GM23338 (cell line): ENCODE results near the gene R3HDML. TPM values are rescaled to one million over a fixed set of nuclear protein-coding genes. Genes with fewer than 3 reads are reported as not detected.

ENCODE experiments used
- ATAC-seq: fragments of 200-7000 bp; cut with Tn5 transposase; 3 replicates; pipeline ENCODE4 v1.9.1; 2020
- DNase-seq: peaks from one replicate; pipeline ENCODE4 v3.0.0-alpha.2; 2015; ENCODE audit warnings: low spot score
- H2AFZ ChIP-seq: fragments of 200-600 bp; sonication (generic); 2 replicates; pipeline ENCODE4 v1.8.0; 2016; ENCODE audit warnings: antibody characterized with exemption, mild to moderate bottlenecking, moderate library complexity
- H3F3A ChIP-seq: fragments of 200-600 bp; sonication (generic); replicated peaks from 2 replicates; pipeline ENCODE4 v1.8.0; 2017; ENCODE audit warnings: antibody characterized with exemption, mixed run types, low read depth
- H3K27ac ChIP-seq: fragments of 200-600 bp; sonication (generic); 2 replicates; pipeline ENCODE4 v1.6.1; 2016; ENCODE audit warnings: low read depth
- H3K27me3 ChIP-seq: fragments of 200-600 bp; sonication (generic); 2 replicates; pipeline ENCODE4 v1.8.0; 2016; ENCODE audit warnings: mild to moderate bottlenecking, mixed run types, moderate library complexity; ENCODE audit not compliant: insufficient read depth
- H3K36me3 ChIP-seq: fragments of 200-600 bp; sonication (generic); 2 replicates; pipeline ENCODE4 v1.8.0; 2016; ENCODE audit warnings: mild to moderate bottlenecking; ENCODE audit not compliant: insufficient read depth
- H3K4me1 ChIP-seq: fragments of 200-600 bp; sonication (generic); 2 replicates; pipeline ENCODE4 v1.8.0; 2016; ENCODE audit warnings: mild to moderate bottlenecking, moderate library complexity; ENCODE audit not compliant: insufficient read depth
- H3K4me2 ChIP-seq: fragments of 200-600 bp; sonication (generic); 2 replicates; pipeline ENCODE4 v1.7.1; 2017; ENCODE audit warnings: mixed run types
- H3K4me3 ChIP-seq: fragments of 200-600 bp; sonication (generic); 2 replicates; pipeline ENCODE4 v1.6.1; 2016; ENCODE audit warnings: mixed run types
- H3K79me2 ChIP-seq: fragments of 200-600 bp; sonication (generic); replicated peaks from 2 replicates; pipeline ENCODE4 v1.8.0; 2017; ENCODE audit warnings: mild to moderate bottlenecking; ENCODE audit not compliant: insufficient read depth
- H3K9me2 ChIP-seq: fragments of 200-600 bp; sonication (generic); 2 replicates; pipeline ENCODE4 v1.8.0; 2017; ENCODE audit not compliant: insufficient read depth
- H4K20me1 ChIP-seq: fragments of 200-600 bp; sonication (generic); replicated peaks from 2 replicates; pipeline ENCODE4 v1.8.0; 2017; ENCODE audit warnings: mild to moderate bottlenecking; ENCODE audit not compliant: insufficient read depth
- H3K27ac Mint-ChIP-seq: 2 replicates; pipeline ENCODE4 v1.8.0; 2020; ENCODE audit warnings: inconsistent platforms, mild to moderate bottlenecking, moderate library complexity, mixed read lengths
- H3K27me3 Mint-ChIP-seq: 3 replicates; pipeline ENCODE4 v1.8.0; 2022; ENCODE audit warnings: low read depth, mild to moderate bottlenecking, moderate library complexity, mixed read lengths, inconsistent platforms; ENCODE audit not compliant: insufficient read depth, poor library complexity
- H3K36me3 Mint-ChIP-seq: 3 replicates; pipeline ENCODE4 v1.8.0; 2021; ENCODE audit warnings: low read depth, mild to moderate bottlenecking, inconsistent platforms, moderate library complexity, mixed read lengths
- H3K4me1 Mint-ChIP-seq: 3 replicates; pipeline ENCODE4 v1.8.0; 2020; ENCODE audit warnings: mild to moderate bottlenecking, inconsistent platforms, mixed read lengths
- H3K4me3 Mint-ChIP-seq: 3 replicates; pipeline ENCODE4 v1.8.0; 2021; ENCODE audit warnings: moderate library complexity, mild to moderate bottlenecking, inconsistent platforms, mixed read lengths
- H3K9me3 Mint-ChIP-seq: 3 replicates; pipeline ENCODE4 v1.8.0; 2020; ENCODE audit warnings: moderate library complexity, mild to moderate bottlenecking, inconsistent platforms, mixed read lengths
- CTCF ChIP-seq, 2 experiments: fragments of 200-600 bp in 1 of 2; sonication (generic) in 1 of 2; conservative IDR thresholded peaks; 2 replicates each; pipeline versions ENCODE4 v1.5.1 to v1.6.1; 2016 to 2017; ENCODE audit warnings: antibody characterized with exemption in 2 of 2, low read depth in 2 of 2, mild to moderate bottlenecking in 2 of 2, moderate library complexity in 1 of 2
- EZH2phosphoT487 ChIP-seq: fragments of 200-600 bp; sonication (generic); IDR thresholded peaks from one replicate; pipeline ENCODE4 v1.8.1; 2018; ENCODE audit warnings: antibody characterized with exemption; ENCODE audit not compliant: unreplicated experiment
- JUNB ChIP-seq: IDR thresholded peaks from one replicate; pipeline ENCODE4 v1.6.1; 2016; ENCODE audit warnings: antibody characterized with exemption; ENCODE audit not compliant: unreplicated experiment
- STAT1 ChIP-seq: IDR thresholded peaks from one replicate; pipeline ENCODE4 v1.6.1; 2016; ENCODE audit warnings: antibody characterized with exemption; ENCODE audit not compliant: unreplicated experiment
- ZNF114 ChIP-seq: fragments of 250-450 bp; sonication (Bioruptor Pico); IDR thresholded peaks from 2 replicates; pipeline ENCODE4 v1.5.0; 2020; ENCODE audit warnings: mild to moderate bottlenecking, moderate library complexity
- polyA plus RNA-seq: library from polyadenylated mRNA; unstranded; fragments of >200 nt; fragmentation: Nextera tagmentation; extraction: Ambion mirVana; gene quantifications from 2 replicates; pipeline ENCODE4 v1.2.1, GENCODE V29; 2016
- total RNA-seq: library from RNA; depleted of rRNA; stranded (reverse); fragments of >200 nt; shearing (Covaris generic); gene quantifications from 2 replicates; pipeline ENCODE4 v1.2.3, GENCODE V29; 2014
- TF ChIP-seq, protein P1 (sequence below): IDR thresholded peaks from 2 replicates; pipeline ENCODE4 v1.6.1; 2016; ENCODE audit warnings: antibody characterized with exemption
- TF ChIP-seq, protein P2 (sequence below): fragments of 250-450 bp; sonication (Bioruptor Pico); IDR thresholded peaks from 2 replicates; pipeline ENCODE4 v1.5.0; 2020; ENCODE audit warnings: mild to moderate bottlenecking, moderate library complexity

The R3HDML gene
- total and polyA plus RNA-seq, 2 experiments from 2014 or later: not detected

DNA sequence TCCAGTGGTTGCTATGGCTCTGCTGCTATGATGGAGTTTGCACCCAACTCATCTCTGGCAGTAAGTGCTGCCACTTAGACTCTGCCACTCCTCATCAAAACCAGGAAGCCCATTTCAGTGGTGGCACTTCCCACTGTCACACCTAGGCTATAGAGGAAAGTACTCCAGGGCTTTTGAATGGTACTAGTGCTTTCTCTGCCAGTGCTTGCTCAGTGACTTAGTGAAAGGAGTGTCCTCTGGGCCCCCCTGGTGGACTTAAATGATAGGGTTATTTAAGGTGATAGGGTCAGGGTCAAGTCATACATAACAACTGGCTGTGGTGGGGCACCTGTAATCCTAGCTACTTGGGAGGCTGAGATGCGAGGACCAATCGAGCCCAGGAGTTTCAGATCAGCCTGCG is 48.6 kb upstream of the R3HDML start:
- Histone ChIP-seq H2AFZ (no peak overlapping the region), H3K27ac (no peak overlapping the region), H3K4me1 (no peaks in the 10 kb centered on the region), H3K4me3 (no peak overlapping the region), H3K4me2 (no peak overlapping the region), H3K9me2 (no peaks in the 10 kb centered on the region), H4K20me1 (no peaks in the 10 kb centered on the region; the same call in 1 of the 2 replicates), H3K36me3 (no peaks in the 10 kb centered on the region), H3K27me3 (no peaks in the 10 kb centered on the region), H3F3A (no peaks in the 10 kb centered on the region), H3K79me2 (no peaks in the 10 kb centered on the region)
- Mint-ChIP-seq H3K4me3 (no peak overlapping the region), H3K4me1 (no peaks in the 10 kb centered on the region), H3K27ac (no peak overlapping the region), H3K27me3 (peaks cover 3% of the 10 kb centered on the region), H3K9me3 (peaks cover 3% of the 10 kb centered on the region; the same call in 2 of the 3 replicates), H3K36me3 (peaks cover 3% of the 10 kb centered on the region; the same call in 1 of the 3 replicates)
- ATAC-seq: peak; percentile 39; the same call in 1 of the 3 replicates
- DNase-seq: peak; percentile 49
- TF ChIP-seq EZH2phosphoT487 (no peak), CTCF (conservative IDR thresholded peaks at IDR 0.05; ENCODE audit: low read depth in 2 of 2) (peak; percentile 19 to 21; a peak in 1 of 4 replicates)

DNA sequence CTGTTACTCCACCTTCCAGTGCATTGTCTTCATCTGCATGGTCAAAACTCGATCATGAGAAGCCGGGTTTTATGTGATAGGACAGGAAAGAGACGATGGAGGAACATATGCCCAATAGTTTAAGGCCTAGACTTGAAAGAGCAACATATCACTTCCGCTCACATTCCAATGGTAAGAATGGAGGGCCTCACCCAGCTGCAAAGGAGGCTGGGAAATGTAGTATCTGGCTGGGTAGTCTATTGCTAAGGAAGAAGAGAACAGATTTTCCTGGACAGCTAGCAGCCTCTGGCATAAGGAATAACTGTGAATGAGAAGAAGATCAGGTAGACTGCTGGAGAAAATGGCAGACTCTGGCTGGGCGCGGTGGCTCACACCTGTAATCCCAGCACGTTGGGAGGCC is 45.1 kb upstream of the R3HDML start:
- DNase-seq (peak; percentile 22), ATAC-seq (no peak)
- H3K9me2 ChIP-seq: no peaks in the 10 kb centered on the region
- H3K4me1 Mint-ChIP-seq: peaks cover 3% of the 10 kb centered on the region
- no peaks in the 10 kb centered on the region for H3F3A ChIP-seq
- H3K4me1 ChIP-seq: no peaks in the 10 kb centered on the region
- H3K4me2 ChIP-seq: no peak overlapping the region
- H3K36me3 ChIP-seq: no peaks in the 10 kb centered on the region
- peaks cover 3% of the 10 kb centered on the region; the same call in 1 of the 3 replicates for H3K36me3 Mint-ChIP-seq
- no peak overlapping the region for H2AFZ ChIP-seq
- H3K27ac ChIP-seq: no peak overlapping the region
- H3K27me3 Mint-ChIP-seq: peaks cover 5% of the 10 kb centered on the region
- H3K27ac Mint-ChIP-seq: no peak overlapping the region
- no peak overlapping the region for H3K4me3 ChIP-seq
- H3K9me3 Mint-ChIP-seq: peaks cover 3% of the 10 kb centered on the region; the same call in 2 of the 3 replicates
- H3K79me2 ChIP-seq: no peaks in the 10 kb centered on the region
- H4K20me1 ChIP-seq: no peaks in the 10 kb centered on the region
- no peak overlapping the region for H3K4me3 Mint-ChIP-seq
- no peaks in the 10 kb centered on the region for H3K27me3 ChIP-seq
- no peak for TF ChIP-seq EZH2phosphoT487
- no peak for TF ChIP-seq CTCF (conservative IDR thresholded peaks at IDR 0.05; ENCODE audit: low read depth in 2 of 2)
- TF ChIP-seq STAT1: no peak
- no peak for TF ChIP-seq ZNF114
- TF ChIP-seq, protein P1, sequence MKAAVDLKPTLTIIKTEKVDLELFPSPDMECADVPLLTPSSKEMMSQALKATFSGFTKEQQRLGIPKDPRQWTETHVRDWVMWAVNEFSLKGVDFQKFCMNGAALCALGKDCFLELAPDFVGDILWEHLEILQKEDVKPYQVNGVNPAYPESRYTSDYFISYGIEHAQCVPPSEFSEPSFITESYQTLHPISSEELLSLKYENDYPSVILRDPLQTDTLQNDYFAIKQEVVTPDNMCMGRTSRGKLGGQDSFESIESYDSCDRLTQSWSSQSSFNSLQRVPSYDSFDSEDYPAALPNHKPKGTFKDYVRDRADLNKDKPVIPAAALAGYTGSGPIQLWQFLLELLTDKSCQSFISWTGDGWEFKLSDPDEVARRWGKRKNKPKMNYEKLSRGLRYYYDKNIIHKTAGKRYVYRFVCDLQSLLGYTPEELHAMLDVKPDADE: no peak
- TF ChIP-seq, protein P2, sequence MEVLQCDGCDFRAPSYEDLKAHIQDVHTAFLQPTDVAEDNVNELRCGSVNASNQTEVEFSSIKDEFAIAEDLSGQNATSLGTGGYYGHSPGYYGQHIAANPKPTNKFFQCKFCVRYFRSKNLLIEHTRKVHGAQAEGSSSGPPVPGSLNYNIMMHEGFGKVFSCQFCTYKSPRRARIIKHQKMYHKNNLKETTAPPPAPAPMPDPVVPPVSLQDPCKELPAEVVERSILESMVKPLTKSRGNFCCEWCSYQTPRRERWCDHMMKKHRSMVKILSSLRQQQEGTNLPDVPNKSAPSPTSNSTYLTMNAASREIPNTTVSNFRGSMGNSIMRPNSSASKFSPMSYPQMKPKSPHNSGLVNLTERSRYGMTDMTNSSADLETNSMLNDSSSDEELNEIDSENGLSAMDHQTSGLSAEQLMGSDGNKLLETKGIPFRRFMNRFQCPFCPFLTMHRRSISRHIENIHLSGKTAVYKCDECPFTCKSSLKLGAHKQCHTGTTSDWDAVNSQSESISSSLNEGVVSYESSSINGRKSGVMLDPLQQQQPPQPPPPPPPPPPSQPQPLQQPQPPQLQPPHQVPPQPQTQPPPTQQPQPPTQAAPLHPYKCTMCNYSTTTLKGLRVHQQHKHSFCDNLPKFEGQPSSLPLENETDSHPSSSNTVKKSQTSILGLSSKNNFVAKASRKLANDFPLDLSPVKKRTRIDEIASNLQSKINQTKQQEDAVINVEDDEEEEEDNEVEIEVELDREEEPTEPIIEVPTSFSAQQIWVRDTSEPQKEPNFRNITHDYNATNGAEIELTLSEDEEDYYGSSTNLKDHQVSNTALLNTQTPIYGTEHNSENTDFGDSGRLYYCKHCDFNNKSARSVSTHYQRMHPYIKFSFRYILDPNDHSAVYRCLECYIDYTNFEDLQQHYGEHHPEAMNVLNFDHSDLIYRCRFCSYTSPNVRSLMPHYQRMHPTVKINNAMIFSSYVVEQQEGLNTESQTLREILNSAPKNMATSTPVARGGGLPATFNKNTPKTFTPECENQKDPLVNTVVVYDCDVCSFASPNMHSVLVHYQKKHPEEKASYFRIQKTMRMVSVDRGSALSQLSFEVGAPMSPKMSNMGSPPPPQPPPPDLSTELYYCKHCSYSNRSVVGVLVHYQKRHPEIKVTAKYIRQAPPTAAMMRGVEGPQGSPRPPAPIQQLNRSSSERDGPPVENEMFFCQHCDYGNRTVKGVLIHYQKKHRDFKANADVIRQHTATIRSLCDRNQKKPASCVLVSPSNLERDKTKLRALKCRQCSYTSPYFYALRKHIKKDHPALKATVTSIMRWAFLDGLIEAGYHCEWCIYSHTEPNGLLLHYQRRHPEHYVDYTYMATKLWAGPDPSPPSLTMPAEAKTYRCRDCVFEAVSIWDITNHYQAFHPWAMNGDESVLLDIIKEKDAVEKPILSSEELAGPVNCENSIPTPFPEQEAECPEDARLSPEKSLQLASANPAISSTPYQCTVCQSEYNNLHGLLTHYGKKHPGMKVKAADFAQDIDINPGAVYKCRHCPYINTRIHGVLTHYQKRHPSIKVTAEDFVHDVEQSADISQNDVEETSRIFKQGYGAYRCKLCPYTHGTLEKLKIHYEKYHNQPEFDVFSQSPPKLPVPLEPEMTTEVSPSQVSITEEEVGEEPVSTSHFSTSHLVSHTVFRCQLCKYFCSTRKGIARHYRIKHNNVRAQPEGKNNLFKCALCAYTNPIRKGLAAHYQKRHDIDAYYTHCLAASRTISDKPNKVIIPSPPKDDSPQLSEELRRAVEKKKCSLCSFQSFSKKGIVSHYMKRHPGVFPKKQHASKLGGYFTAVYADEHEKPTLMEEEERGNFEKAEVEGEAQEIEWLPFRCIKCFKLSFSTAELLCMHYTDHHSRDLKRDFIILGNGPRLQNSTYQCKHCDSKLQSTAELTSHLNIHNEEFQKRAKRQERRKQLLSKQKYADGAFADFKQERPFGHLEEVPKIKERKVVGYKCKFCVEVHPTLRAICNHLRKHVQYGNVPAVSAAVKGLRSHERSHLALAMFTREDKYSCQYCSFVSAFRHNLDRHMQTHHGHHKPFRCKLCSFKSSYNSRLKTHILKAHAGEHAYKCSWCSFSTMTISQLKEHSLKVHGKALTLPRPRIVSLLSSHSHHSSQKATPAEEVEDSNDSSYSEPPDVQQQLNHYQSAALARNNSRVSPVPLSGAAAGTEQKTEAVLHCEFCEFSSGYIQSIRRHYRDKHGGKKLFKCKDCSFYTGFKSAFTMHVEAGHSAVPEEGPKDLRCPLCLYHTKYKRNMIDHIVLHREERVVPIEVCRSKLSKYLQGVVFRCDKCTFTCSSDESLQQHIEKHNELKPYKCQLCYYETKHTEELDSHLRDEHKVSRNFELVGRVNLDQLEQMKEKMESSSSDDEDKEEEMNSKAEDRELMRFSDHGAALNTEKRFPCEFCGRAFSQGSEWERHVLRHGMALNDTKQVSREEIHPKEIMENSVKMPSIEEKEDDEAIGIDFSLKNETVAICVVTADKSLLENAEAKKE (CRISPR knock-in tag): no peak
- TF ChIP-seq JUNB: no peak
